ENCODE data around the gene CLIC5. TPM values are rescaled to one million over a fixed set of nuclear protein-coding genes. Genes with fewer than 3 reads are reported as not detected.

CLIC5 gene
- total RNA-seq, 2 donors from 2014 or later: 3.3 to 6.6 TPM

DNA sequence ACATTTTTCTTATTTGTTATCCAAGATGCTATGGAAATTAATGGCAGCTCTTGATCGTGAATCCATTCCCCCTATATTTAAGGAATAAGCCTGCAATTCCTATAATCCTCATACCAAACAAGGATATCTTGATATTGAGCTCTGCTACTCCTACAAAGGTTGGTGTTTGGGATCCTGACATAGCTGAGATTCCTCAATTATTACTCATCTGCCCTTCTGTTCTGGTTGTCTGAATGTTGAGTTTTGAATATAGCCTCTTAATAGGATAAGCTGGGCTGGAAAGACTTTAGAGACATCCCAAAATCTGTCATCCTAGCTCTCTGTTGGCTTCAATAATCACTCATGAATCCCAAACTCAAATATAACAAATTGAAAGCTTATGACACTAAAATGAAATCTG lies 49.9 kb downstream of the CLIC5 start:
- Mint-ChIP-seq H3K9me3 (peaks cover 6 to 8% of the 10 kb centered on the region in 2 donors), H3K27me3 (ENCODE audit: low read depth) (peaks cover 11% of the 10 kb centered on the region)

DNA sequence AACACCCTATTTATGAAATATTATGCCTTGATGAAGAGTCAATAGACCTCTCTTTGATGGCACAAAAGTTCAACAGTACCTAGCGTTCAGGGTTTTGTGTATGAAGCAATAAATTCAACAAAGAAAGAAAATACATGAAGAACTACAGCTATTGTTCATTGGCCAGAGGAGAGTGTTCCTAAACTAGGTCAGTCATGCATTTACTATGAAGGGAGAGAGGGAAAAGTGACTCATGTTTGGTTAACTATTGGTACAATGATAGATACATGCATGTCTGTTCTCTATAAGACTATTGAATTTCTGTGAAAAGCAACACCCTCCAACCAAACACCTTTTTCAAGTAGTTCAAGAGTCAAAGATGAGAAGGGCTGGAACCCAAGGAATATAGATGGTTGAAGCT lies 50.7 kb downstream of the CLIC5 start:
- peaks cover 0 to 2% of the 10 kb centered on the region in 2 donors for H3K36me3 Mint-ChIP-seq (ENCODE audit: insufficient read depth in 2 of 2)
- no peak overlapping the region for H3K4me3 Mint-ChIP-seq
- no peak overlapping the region for H3K27ac Mint-ChIP-seq
- H3K9me3 Mint-ChIP-seq: peaks cover 6 to 8% of the 10 kb centered on the region in 2 donors
- DNase-seq: no peak
- peaks cover 7% of the 10 kb centered on the region for H3K4me1 Mint-ChIP-seq (ENCODE audit: low read depth)
- ATAC-seq (replicated peaks in 1 of 2): no peak
- peaks cover 11% of the 10 kb centered on the region for H3K27me3 Mint-ChIP-seq (ENCODE audit: low read depth)

More for the DNA sequence above, 49.9 kb downstream of the CLIC5 start:
- Mint-ChIP-seq H3K4me1 (ENCODE audit: low read depth) (peaks cover 13% of the 10 kb centered on the region), H3K4me3 (no peak overlapping the region), H3K27ac (no peak overlapping the region), H3K36me3 (ENCODE audit: insufficient read depth in 2 of 2) (peaks cover 0 to 2% of the 10 kb centered on the region in 2 donors)
- DNase-seq (no peak), ATAC-seq (replicated peaks in 1 of 2) (no peak)

DNA sequence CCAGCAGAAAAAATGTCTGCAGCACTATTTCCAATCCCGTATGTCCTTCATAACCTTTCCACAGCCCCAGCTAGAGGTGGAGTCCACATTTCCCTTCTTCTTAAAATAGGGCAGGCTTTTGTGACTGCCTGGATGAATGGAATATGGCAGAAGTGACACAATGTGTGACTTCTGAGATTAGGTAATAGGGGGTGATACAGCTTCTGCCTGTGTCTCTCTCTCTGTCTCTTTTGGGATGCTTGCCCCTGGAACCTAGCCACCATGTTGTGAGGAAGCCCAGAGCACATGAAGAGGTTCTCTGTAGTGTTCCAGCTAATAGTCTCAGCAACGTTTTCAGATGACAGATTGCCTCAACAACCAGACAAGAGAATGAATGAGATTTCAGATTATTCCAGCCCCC lies 51.4 kb downstream of the CLIC5 start:
- H3K27me3 Mint-ChIP-seq (ENCODE audit: low read depth): peaks cover 11% of the 10 kb centered on the region
- peaks cover 0 to 2% of the 10 kb centered on the region in 2 donors for H3K36me3 Mint-ChIP-seq (ENCODE audit: insufficient read depth in 2 of 2)

DNA sequence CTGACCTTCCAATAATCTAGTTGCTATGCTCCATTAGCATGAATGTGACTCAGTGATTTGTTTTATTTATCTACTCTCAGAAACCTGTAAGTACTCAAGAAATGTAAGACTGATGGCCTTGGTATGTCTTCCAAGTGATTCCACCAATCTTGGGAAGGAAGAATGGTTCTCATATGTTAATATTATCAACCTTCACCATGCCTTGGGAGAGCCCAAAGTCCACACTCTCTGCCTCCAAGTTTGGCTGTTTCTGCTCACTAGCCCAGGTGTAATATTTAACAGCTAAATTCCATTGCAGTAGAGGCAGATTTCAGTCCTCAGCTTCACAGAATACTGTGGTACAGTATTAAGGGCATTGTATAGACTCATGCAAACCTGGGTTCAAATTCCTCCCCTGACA lies 51.8 kb downstream of the CLIC5 start:
- Mint-ChIP-seq H3K9me3 (peaks cover 6 to 8% of the 10 kb centered on the region in 2 donors), H3K27ac (no peak overlapping the region), H3K27me3 (ENCODE audit: low read depth) (peaks cover 11% of the 10 kb centered on the region), H3K36me3 (ENCODE audit: insufficient read depth in 2 of 2) (peaks cover 0 to 2% of the 10 kb centered on the region in 2 donors), H3K4me1 (ENCODE audit: low read depth) (peaks cover 7% of the 10 kb centered on the region), H3K4me3 (no peak overlapping the region)
- DNase-seq (no peak), ATAC-seq (replicated peaks in 1 of 2) (no peak)

More for the DNA sequence above, 51.4 kb downstream of the CLIC5 start:
- Mint-ChIP-seq H3K4me3 (no peak overlapping the region), H3K27ac (no peak overlapping the region), H3K9me3 (peaks cover 6 to 8% of the 10 kb centered on the region in 2 donors), H3K4me1 (ENCODE audit: low read depth) (peaks cover 7% of the 10 kb centered on the region)
- ATAC-seq (replicated peaks in 1 of 2): no peak
- DNase-seq: no peak

DNA sequence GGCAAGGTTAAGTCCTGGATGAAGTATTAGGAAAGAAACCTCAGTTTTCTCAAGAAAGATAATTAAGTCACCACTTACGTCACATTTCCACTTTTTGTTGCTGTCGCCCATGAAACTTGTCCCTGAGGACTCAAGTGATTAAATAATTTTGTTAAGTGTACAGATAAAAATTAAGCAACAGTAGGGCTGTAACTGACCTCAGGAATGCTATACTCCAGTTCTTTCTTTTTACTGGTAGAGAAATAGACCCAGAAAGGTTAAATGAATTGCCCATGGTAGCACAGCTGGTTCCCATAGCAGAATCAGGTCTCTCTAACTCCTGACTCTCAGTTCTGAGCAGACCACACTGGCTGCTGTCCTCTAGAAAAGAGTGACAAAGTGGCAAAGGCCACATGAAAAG lies 54.5 kb downstream of the CLIC5 start:
- no peak overlapping the region for H3K27ac Mint-ChIP-seq
- peaks cover 6% of the 10 kb centered on the region in 2 donors for H3K9me3 Mint-ChIP-seq
- peaks cover 0 to 2% of the 10 kb centered on the region in 2 donors for H3K36me3 Mint-ChIP-seq (ENCODE audit: insufficient read depth in 2 of 2)
- no peak overlapping the region for H3K4me3 Mint-ChIP-seq
- no peaks in the 10 kb centered on the region for H3K27me3 Mint-ChIP-seq (ENCODE audit: low read depth)
- no peaks in the 10 kb centered on the region for H3K4me1 Mint-ChIP-seq (ENCODE audit: low read depth)
- no peak for ATAC-seq (replicated peaks in 1 of 2)
- DNase-seq: no peak

DNA sequence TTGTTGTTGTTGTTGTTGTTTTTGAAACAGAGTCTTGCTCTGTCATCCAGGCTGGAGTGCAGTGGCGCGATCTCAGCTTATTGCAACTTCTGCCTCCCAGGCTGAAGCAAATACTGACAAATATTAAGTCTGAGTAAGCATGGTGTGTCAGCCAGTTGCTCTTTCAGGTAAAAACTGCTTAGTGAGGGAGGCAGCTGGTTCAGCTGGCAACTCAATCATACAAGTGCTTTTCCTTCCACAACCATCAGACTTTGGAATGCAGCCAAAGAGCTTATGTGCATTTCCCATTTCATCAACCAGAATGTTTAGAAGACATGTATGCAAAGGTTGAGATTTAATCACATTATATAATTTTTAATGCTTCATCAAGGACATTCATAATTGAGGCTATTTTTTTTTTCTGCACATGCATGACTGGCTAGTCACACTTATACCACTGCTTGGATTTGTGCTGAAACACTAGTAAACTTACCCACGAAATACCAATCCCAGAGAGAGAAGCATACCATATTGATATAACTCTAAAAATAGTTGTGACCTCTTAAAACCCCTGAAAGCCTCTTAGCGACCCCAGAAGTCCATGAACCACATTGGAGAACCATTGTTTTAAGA lies 56.0 kb downstream of the CLIC5 start:
- H3K4me1 Mint-ChIP-seq (ENCODE audit: low read depth): no peaks in the 10 kb centered on the region
- no peak for ATAC-seq (replicated peaks in 1 of 2)
- no peak overlapping the region for H3K4me3 Mint-ChIP-seq
- H3K9me3 Mint-ChIP-seq: peaks cover 2 to 6% of the 10 kb centered on the region in 2 donors
- H3K27ac Mint-ChIP-seq: no peak overlapping the region
- H3K27me3 Mint-ChIP-seq (ENCODE audit: low read depth): no peaks in the 10 kb centered on the region
- H3K36me3 Mint-ChIP-seq (ENCODE audit: insufficient read depth in 2 of 2): no peaks in the 10 kb centered on the region
- DNase-seq: no peak

DNA sequence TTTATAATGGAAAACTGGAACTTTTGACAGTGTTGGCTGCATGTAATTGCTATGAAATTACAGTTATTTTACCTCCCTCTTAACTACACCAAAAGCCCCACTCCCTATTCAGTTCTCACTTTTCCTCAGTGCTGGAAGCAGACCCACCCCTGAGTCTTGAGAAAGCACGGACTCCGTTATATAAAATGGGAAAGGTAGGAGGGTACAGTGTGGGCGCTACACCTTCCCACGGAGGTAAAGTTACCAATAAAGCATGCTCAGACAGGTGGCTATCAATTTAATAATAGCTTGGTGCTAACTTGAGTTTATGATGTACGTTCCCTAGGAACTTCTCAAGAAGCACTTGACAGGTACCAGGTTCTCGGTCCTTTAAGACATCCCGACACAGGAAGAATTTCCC lies 59.0 kb downstream of the CLIC5 start:
- H3K27ac Mint-ChIP-seq: no peak overlapping the region
- no peaks in the 10 kb centered on the region for H3K4me1 Mint-ChIP-seq (ENCODE audit: low read depth)
- ATAC-seq (replicated peaks in 1 of 2) (no peak), DNase-seq (no peak)
- no peaks in the 10 kb centered on the region for H3K9me3 Mint-ChIP-seq
- H3K4me3 Mint-ChIP-seq: no peak overlapping the region
- no peaks in the 10 kb centered on the region for H3K27me3 Mint-ChIP-seq (ENCODE audit: low read depth)
- no peaks in the 10 kb centered on the region for H3K36me3 Mint-ChIP-seq (ENCODE audit: insufficient read depth in 2 of 2)

DNA sequence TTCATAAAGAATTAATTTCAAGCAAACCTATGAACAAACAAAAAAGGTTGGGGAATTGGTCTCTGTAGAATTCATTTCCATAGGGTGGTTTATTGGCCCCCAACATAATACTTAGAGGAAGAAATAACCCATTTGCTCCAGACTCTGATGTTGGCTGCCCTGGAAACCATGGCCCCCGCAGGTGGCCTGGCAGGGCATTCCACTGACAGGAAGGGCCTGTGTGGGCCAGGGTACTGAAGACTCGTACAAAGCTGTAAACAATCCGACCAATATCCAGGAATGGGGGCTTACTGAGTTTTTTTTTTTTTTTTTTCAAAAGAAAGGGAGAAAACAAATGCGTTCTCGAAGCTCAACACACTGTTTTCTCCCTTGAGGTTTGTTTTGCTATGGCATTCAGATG lies 59.5 kb downstream of the CLIC5 start:
- DNase-seq (no peak), ATAC-seq (replicated peaks in 1 of 2) (no peak)
- H3K4me1 Mint-ChIP-seq (ENCODE audit: low read depth): no peaks in the 10 kb centered on the region
- H3K27me3 Mint-ChIP-seq (ENCODE audit: low read depth): peaks cover 3% of the 10 kb centered on the region
- H3K9me3 Mint-ChIP-seq: no peaks in the 10 kb centered on the region
- H3K36me3 Mint-ChIP-seq (ENCODE audit: insufficient read depth in 2 of 2): no peaks in the 10 kb centered on the region
- no peak overlapping the region for H3K4me3 Mint-ChIP-seq
- no peak overlapping the region for H3K27ac Mint-ChIP-seq

DNA sequence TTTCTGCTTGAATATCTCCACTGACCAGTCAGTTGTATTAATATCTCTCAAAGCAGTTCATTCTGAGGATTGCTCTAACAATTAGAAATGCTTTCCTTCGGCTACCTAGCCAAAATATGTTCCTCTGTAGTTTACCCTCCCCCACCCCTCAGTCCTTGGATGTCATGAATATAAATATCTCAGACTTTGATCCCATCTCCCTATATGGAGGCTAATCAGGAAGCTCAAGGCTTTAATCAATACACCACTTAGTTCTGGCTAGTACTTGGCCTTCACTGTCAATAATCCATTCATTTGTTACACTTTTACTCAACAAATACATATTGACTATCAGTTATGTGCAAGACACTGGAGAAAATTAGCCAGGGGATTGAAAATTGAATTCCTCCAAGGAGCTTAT lies 60.1 kb downstream of the CLIC5 start:
- no peaks in the 10 kb centered on the region for H3K4me1 Mint-ChIP-seq (ENCODE audit: low read depth)
- DNase-seq (no peak), ATAC-seq (replicated peaks in 1 of 2) (no peak)
- H3K27ac Mint-ChIP-seq: no peak overlapping the region
- no peaks in the 10 kb centered on the region for H3K36me3 Mint-ChIP-seq (ENCODE audit: insufficient read depth in 2 of 2)
- no peak overlapping the region for H3K4me3 Mint-ChIP-seq
- peaks cover 5% of the 10 kb centered on the region for H3K27me3 Mint-ChIP-seq (ENCODE audit: low read depth)
- no peaks in the 10 kb centered on the region for H3K9me3 Mint-ChIP-seq

DNA sequence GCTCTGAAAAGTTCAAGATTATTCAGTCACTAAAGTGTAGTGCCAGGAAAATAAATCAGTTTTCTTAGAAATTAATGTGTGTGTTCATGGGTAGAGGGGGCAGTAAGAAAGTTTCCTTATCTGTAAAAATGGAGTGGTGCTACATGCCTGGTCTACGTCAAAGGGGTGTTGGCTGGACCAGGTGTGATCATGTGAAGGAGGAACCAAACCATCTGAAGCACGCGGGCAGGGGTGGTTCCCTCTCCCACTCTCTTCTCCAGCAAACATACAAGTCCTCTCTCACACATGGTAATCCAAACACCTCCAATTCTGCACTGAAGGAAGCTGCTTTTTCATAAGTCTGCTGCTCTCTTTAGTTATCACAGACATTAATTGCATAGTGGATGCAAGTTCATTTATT lies 63.1 kb downstream of the CLIC5 start:
- DNase-seq: no peak
- no peak overlapping the region for H3K27ac Mint-ChIP-seq

DNA sequence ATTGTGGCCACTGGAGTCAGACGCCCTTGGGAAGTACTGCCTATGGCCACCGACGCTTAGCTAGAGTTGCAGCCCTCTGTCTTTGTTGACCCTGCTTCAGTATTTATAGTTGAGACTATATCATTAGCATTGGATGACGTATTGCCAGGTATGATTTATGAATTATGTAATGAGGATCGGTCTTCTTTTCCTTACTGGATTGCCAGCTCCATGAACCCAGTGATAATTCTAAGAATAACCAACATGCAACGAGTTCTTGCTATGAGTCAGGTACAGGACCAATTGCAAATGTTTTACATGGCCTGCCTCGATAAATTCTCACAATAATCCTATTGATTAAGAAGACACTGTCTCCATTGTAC lies 63.5 kb downstream of the CLIC5 start:
- H3K36me3 Mint-ChIP-seq (ENCODE audit: insufficient read depth in 2 of 2): no peaks in the 10 kb centered on the region

More for the DNA sequence above, 63.1 kb downstream of the CLIC5 start:
- H3K9me3 Mint-ChIP-seq: no peaks in the 10 kb centered on the region
- no peak for ATAC-seq (replicated peaks in 1 of 2)
- no peak overlapping the region for H3K4me3 Mint-ChIP-seq
- no peaks in the 10 kb centered on the region for H3K4me1 Mint-ChIP-seq (ENCODE audit: low read depth)
- no peaks in the 10 kb centered on the region for H3K36me3 Mint-ChIP-seq (ENCODE audit: insufficient read depth in 2 of 2)
- peaks cover 5% of the 10 kb centered on the region for H3K27me3 Mint-ChIP-seq (ENCODE audit: low read depth)

DNA sequence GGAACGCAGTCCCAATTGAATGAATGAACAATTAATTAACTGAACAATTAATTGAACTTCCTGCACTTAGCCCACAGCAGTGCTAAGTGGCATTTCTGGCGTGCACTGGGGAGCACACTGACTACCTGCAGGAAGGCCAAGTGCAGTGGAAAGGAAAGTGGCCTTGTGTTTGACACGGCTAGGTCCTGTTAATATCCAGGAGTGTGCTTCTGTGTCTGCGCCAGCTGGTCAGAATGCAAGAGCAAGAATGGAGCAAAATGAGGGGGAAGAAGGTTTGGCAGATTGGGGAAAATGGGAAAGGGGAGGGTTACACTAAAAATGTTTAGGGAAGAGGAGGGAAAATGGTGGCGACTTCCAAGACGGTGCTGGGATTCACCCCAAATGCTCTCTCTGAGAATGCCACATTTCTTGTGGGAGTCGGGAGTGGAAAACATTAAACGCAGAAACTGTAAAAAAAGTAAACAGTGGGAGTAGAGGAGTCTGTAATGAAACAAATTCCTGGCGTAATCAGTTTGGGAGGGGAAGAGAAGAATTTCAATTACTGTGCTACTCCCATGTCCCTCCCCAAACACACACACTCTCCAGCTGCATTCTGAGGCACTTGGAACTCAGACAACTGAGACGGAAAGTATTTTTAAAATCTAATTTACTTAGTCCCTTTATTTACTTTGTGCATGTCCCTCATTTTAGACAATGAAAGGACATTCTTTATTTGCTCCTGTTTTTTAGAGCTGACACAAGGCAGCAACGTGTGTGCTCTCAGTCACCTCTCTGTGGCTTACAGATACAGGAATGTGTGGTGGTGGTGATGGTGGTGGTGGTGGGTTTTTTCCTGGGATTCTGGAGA lies 64.1 kb downstream of the CLIC5 start:
- Mint-ChIP-seq H3K4me3 (no peak overlapping the region), H3K9me3 (no peaks in the 10 kb centered on the region), H3K36me3 (ENCODE audit: insufficient read depth in 2 of 2) (no peaks in the 10 kb centered on the region), H3K27ac (no peak overlapping the region), H3K27me3 (ENCODE audit: low read depth) (peaks cover 5% of the 10 kb centered on the region), H3K4me1 (ENCODE audit: low read depth) (no peaks in the 10 kb centered on the region)
- no peak for DNase-seq
- no peak for ATAC-seq (replicated peaks in 1 of 2)

More for the DNA sequence above, 63.5 kb downstream of the CLIC5 start:
- ATAC-seq (replicated peaks in 1 of 2) (no peak), DNase-seq (no peak)
- Mint-ChIP-seq H3K9me3 (no peaks in the 10 kb centered on the region), H3K27me3 (ENCODE audit: low read depth) (peaks cover 5% of the 10 kb centered on the region), H3K4me3 (no peak overlapping the region), H3K27ac (no peak overlapping the region), H3K4me1 (ENCODE audit: low read depth) (no peaks in the 10 kb centered on the region)

DNA sequence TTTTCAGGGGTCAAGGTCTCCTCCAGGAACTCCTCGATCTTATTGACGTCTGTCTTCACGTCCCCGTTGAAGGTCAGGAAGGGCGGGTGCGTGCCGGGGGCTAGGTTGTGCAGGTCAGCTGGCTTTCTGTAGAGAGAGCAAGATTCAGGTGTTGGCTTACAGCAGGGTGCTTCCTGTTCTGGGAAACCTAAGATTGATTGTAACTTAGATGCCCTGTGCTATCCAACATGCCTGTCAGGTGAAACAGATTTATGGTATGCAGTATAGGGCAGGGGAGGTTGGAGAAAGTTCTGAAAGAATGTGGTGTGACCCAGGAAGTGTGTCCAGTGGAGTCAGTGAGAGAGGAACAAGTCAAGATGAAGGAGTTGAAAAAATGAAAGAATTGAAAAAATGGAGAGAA lies 66.4 kb downstream of the CLIC5 start:
- H3K4me1 Mint-ChIP-seq (ENCODE audit: low read depth): no peaks in the 10 kb centered on the region
- DNase-seq (no peak), ATAC-seq (replicated peaks in 1 of 2) (no peak)
- H3K9me3 Mint-ChIP-seq: no peaks in the 10 kb centered on the region
- no peak overlapping the region for H3K27ac Mint-ChIP-seq
- H3K36me3 Mint-ChIP-seq (ENCODE audit: insufficient read depth in 2 of 2): no peaks in the 10 kb centered on the region
- H3K4me3 Mint-ChIP-seq: no peak overlapping the region
- H3K27me3 Mint-ChIP-seq (ENCODE audit: low read depth): peaks cover 5% of the 10 kb centered on the region

All from activated T-cell treated with anti-CD3 and anti-CD28 coated beads, Interleukin-2, amount 50 U/mL, for 72 hours (primary cell).